HEK293 (cell line): ENCODE measurements around the gene CACNG3.

Experiments
- CTCF ChIA-PET: fragments of 350-600 bp; formaldehyde crosslinking; extraction: SDS; loops from one replicate; lab custom pipeline; 2021; ENCODE audit warnings: antibody characterized with exemption; lab: Yijun Ruan, JAX
- POLR2A ChIA-PET: fragments of 300-600 bp; formaldehyde crosslinking; extraction: SDS; loops from one replicate; lab custom pipeline; 2020; ENCODE audit warnings: antibody characterized with exemption, inconsistent platforms; lab: Yijun Ruan, JAX
- H3K27ac ChIP-seq: fragments of 200-500 bp; sonication (Bioruptor generic); 2 replicates; pipeline ENCODE4 v1.5.1; 2014; ENCODE audit warnings: low read depth, low read length, control low read depth, inconsistent platforms; ENCODE audit errors: extremely low read depth
- H3K36me3 ChIP-seq, 2 experiments: fragments of 200-500 bp in 1 of 2; sonication (Bioruptor generic) in 1 of 2; 1 replicate in 1 of 2; 2 replicates in 1 of 2; pipeline ENCODE4 v1.5.1; 2014 to 2017; ENCODE audit warnings: inconsistent platforms in 2 of 2, low read length in 2 of 2; ENCODE audit not compliant: control insufficient read depth in 2 of 2, insufficient read depth in 1 of 2
- H3K4me1 ChIP-seq: fragments of 200-500 bp; sonication (Bioruptor generic); 2 replicates; pipeline ENCODE4 v1.5.1; 2014; ENCODE audit warnings: mild to moderate bottlenecking, low read length, inconsistent platforms; ENCODE audit not compliant: control insufficient read depth, insufficient read depth
- H3K4me3 ChIP-seq: 2 replicates; pipeline ENCODE4 v1.5.1; 2011; ENCODE audit warnings: low read depth, mild to moderate bottlenecking, control low read depth, low read length, moderate library complexity
- H3K9me3 ChIP-seq: fragments of 200-500 bp; sonication (Bioruptor generic); 2 replicates; pipeline ENCODE4 v1.5.1; 2014; ENCODE audit warnings: low read depth, low read length, inconsistent platforms; ENCODE audit not compliant: control insufficient read depth, insufficient read depth
- EGR2 ChIP-seq: fragments of 450-650 bp; formaldehyde crosslinking; IDR thresholded peaks from 2 replicates; pipeline ENCODE4 v1.5.1; 2016; ENCODE audit warnings: low read depth, missing biosample characterization, missing genetic modification characterization
- GLIS1 ChIP-seq: fragments of 450-650 bp; formaldehyde crosslinking; IDR thresholded peaks from 2 replicates; pipeline ENCODE4 v1.5.1; 2016; ENCODE audit warnings: missing biosample characterization, missing genetic modification characterization
- KLF7 ChIP-seq: fragments of 450-650 bp; formaldehyde crosslinking; IDR thresholded peaks from 2 replicates; pipeline ENCODE4 v1.5.1; 2016; ENCODE audit warnings: missing biosample characterization, missing genetic modification characterization, borderline replicate concordance
- SALL2 ChIP-seq: fragments of 450-650 bp; formaldehyde crosslinking; IDR thresholded peaks from 2 replicates; pipeline ENCODE4 v1.5.0; 2017; ENCODE audit warnings: missing biosample characterization, mild to moderate bottlenecking, missing genetic modification characterization, borderline replicate concordance
- ZBTB48 ChIP-seq: fragments of 450-650 bp; formaldehyde crosslinking; IDR thresholded peaks from 2 replicates; pipeline ENCODE4 v1.5.1; 2016; ENCODE audit warnings: missing biosample characterization, missing genetic modification characterization
- ZFHX2 ChIP-seq: fragments of 450-650 bp; formaldehyde crosslinking; conservative IDR thresholded peaks from 2 replicates; pipeline ENCODE4 v1.5.1; 2016; ENCODE audit warnings: missing biosample characterization, missing genetic modification characterization
- ZFP69B ChIP-seq: fragments of 450-650 bp; formaldehyde crosslinking; IDR thresholded peaks from 2 replicates; pipeline ENCODE4 v1.5.1; 2016; ENCODE audit warnings: missing biosample characterization, missing genetic modification characterization
- ZNF184 ChIP-seq: fragments of 450-650 bp; IDR thresholded peaks from 2 replicates; pipeline ENCODE4 v1.5.1; 2018; ENCODE audit warnings: missing biosample characterization, mild to moderate bottlenecking, missing genetic modification characterization
- ZNF19 ChIP-seq: fragments of 450-650 bp; formaldehyde crosslinking; IDR thresholded peaks from 2 replicates; pipeline ENCODE4; 2016; ENCODE audit warnings: missing biosample characterization, missing genetic modification characterization, low read depth
- ZNF266 ChIP-seq: fragments of 450-650 bp; formaldehyde crosslinking; IDR thresholded peaks from 2 replicates; pipeline ENCODE4 v1.5.1; 2016; ENCODE audit warnings: missing biosample characterization, missing genetic modification characterization, low read depth
- ZNF473 ChIP-seq: fragments of 450-650 bp; formaldehyde crosslinking; IDR thresholded peaks from 2 replicates; pipeline ENCODE4 v1.5.1; 2017; ENCODE audit warnings: missing biosample characterization, missing genetic modification characterization
- ZNF549 ChIP-seq: fragments of 450-650 bp; IDR thresholded peaks from 2 replicates; pipeline ENCODE4 v1.5.1; 2018; ENCODE audit warnings: missing biosample characterization, missing genetic modification characterization, mild to moderate bottlenecking, inconsistent platforms, moderate library complexity
- ZNF558 ChIP-seq: fragments of 450-650 bp; formaldehyde crosslinking; IDR thresholded peaks from 2 replicates; pipeline ENCODE4 v1.5.1; 2016; ENCODE audit warnings: missing biosample characterization, missing genetic modification characterization
- ZNF623 ChIP-seq: fragments of 450-650 bp; formaldehyde crosslinking; IDR thresholded peaks from 2 replicates; pipeline ENCODE4 v1.5.1; 2016; ENCODE audit warnings: missing biosample characterization, missing genetic modification characterization
- ZNF626 ChIP-seq: fragments of 450-650 bp; sonication (Bioruptor Pico); formaldehyde crosslinking; IDR thresholded peaks from 2 replicates; pipeline ENCODE4 v1.5.1; 2018; ENCODE audit warnings: missing biosample characterization, missing genetic modification characterization, inconsistent platforms
- ZNF664 ChIP-seq: fragments of 450-650 bp; formaldehyde crosslinking; IDR thresholded peaks from 2 replicates; pipeline ENCODE4 v1.5.1; 2016; ENCODE audit warnings: missing biosample characterization, missing genetic modification characterization
- ZNF747 ChIP-seq: fragments of 450-650 bp; formaldehyde crosslinking; IDR thresholded peaks from 2 replicates; pipeline ENCODE4 v1.5.1; 2016; ENCODE audit warnings: missing biosample characterization, missing genetic modification characterization
- TF ChIP-seq, protein P1 (sequence below): fragments of 450-650 bp; formaldehyde crosslinking; IDR thresholded peaks from 2 replicates; pipeline ENCODE4 v1.5.1; 2016; ENCODE audit warnings: missing biosample characterization, missing genetic modification characterization
- TF ChIP-seq, protein P2 (sequence below): fragments of 450-650 bp; formaldehyde crosslinking; IDR thresholded peaks from 2 replicates; pipeline ENCODE4 v1.5.1; 2016; ENCODE audit warnings: missing biosample characterization, missing genetic modification characterization
- TF ChIP-seq, protein P3 (sequence below): fragments of 450-650 bp; formaldehyde crosslinking; IDR thresholded peaks from 2 replicates; pipeline ENCODE4 v1.5.1; 2017; ENCODE audit warnings: missing biosample characterization, mild to moderate bottlenecking, missing genetic modification characterization, moderate library complexity

Gene CACNG3

DNA sequence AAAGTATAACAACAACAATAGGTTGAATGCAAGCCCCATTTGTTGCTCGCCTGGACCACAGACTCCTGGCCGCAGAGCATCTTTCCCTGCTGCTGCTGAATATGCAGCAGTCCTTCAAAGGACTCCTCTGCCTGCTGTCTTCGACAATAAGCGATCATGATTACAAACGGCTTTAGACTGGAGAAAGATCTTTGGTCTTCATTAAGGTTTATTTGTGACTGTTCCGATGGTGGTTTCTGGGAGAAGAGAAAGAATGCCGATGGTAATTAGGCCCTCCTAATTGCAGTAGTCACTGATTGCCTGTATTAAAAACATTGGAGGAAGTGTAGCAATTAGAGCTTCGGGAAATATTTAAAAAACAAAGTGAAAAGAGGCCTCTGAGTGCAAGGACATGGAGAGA, 138.2 kb downstream of the CACNG3 start:
- ChIA-PET POLR2A (no interaction called here), CTCF (interaction anchor here (0.7 kb wide), 1 partner anchor 358 kb away, joined by 3 read pairs; no protein-coding TSS in a partner anchor)
- no peak overlapping the region for H3K27ac ChIP-seq
- H3K4me1 ChIP-seq, result no peaks in the 10 kb centered on the region
- H3K36me3 ChIP-seq, result no peaks in the 10 kb centered on the region
- no peaks in the 10 kb centered on the region for H3K9me3 ChIP-seq
- no peak overlapping the region for H3K4me3 ChIP-seq
- TF ChIP-seq ZBTB48 (tag by site-specific recombination) (no peak), ZFP69B (no peak), ZNF266 (no peak), ZNF664 (tag by site-specific recombination) (no peak), ZNF19 (tag by site-specific recombination) (no peak), ZNF473 (no peak), ZNF549 (tag by site-specific recombination) (no peak), SALL2 (tag by site-specific recombination) (no peak), ZNF623 (tag by site-specific recombination) (no peak), ZNF184 (no peak), ZNF747 (tag by site-specific recombination) (no peak), ZNF626 (tag by site-specific recombination) (no peak), ZNF558 (tag by site-specific recombination) (no peak)
- TF ChIP-seq, protein P1, sequence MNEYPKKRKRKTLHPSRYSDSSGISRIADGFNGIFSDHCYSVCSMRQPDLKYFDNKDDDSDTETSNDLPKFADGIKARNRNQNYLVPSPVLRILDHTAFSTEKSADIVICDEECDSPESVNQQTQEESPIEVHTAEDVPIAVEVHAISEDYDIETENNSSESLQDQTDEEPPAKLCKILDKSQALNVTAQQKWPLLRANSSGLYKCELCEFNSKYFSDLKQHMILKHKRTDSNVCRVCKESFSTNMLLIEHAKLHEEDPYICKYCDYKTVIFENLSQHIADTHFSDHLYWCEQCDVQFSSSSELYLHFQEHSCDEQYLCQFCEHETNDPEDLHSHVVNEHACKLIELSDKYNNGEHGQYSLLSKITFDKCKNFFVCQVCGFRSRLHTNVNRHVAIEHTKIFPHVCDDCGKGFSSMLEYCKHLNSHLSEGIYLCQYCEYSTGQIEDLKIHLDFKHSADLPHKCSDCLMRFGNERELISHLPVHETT, result no peak
- TF ChIP-seq, protein P2, sequence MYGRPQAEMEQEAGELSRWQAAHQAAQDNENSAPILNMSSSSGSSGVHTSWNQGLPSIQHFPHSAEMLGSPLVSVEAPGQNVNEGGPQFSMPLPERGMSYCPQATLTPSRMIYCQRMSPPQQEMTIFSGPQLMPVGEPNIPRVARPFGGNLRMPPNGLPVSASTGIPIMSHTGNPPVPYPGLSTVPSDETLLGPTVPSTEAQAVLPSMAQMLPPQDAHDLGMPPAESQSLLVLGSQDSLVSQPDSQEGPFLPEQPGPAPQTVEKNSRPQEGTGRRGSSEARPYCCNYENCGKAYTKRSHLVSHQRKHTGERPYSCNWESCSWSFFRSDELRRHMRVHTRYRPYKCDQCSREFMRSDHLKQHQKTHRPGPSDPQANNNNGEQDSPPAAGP, result no peak
- TF ChIP-seq, protein P3, sequence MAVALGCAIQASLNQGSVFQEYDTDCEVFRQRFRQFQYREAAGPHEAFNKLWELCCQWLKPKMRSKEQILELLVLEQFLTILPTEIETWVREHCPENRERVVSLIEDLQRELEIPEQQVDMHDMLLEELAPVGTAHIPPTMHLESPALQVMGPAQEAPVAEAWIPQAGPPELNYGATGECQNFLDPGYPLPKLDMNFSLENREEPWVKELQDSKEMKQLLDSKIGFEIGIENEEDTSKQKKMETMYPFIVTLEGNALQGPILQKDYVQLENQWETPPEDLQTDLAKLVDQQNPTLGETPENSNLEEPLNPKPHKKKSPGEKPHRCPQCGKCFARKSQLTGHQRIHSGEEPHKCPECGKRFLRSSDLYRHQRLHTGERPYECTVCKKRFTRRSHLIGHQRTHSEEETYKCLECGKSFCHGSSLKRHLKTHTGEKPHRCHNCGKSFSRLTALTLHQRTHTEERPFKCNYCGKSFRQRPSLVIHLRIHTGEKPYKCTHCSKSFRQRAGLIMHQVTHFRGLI, result no peak

DNA sequence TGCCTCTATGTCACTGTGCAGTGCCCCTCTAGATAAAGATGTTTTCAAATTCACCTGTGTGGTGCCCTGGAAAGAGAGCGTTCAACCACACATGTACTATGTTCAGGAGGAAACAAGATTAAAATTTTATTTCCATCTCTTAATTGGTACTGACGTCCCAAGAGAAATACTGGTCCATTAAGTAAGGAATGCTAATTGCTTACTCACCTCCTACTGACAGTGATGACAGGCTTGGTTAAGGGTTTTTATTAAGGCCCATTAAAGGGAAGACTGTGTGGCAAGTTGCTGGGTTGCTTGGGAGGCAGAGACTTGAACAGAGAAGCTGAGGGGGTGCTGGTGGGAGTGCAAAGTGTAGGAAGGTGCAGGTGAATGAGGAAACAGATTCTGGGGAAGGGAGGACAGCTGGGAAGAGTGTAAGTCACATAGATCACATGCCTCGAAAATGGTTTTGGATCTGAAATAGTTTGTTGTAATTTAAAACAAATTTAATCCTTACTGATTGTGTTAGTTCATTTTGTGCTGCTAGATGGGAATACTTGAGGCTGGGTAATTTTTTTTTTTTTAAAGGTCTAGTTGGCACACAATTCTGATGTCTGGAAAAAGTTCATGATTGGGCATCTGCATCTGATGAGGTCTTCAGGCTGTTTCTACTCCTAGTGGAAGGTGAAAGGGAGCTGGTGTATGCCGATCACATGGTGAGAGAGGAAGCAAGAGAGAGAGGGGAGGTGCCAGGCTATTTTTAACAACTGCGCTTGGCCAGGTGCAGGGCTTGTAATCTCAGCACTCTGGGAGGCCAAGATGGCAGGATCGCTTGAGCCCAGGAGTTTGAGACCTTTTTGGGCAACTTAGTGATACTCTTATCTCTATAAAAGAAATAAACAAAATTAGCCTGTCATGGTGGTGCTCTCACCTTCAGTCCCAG, 140.5 kb downstream of the CACNG3 start:
- no peak overlapping the region for H3K27ac ChIP-seq
- no peaks in the 10 kb centered on the region for H3K36me3 ChIP-seq
- ChIA-PET POLR2A (no interaction called here), CTCF (interaction anchor here (0.7 kb wide), 1 partner anchor 175 kb away, joined by 5 read pairs; no protein-coding TSS in a partner anchor)
- no peak overlapping the region for H3K4me3 ChIP-seq
- TF ChIP-seq EGR2 (tag by site-specific recombination), result peak; percentile 55
- peak; percentile 51; the same call in 1 of the 2 replicates for TF ChIP-seq GLIS1 (tag by site-specific recombination)
- no peak for TF ChIP-seq KLF7 (tag by site-specific recombination)
- TF ChIP-seq ZFHX2 (tag by site-specific recombination), result 0 out of 2 replicates have a peak, but pooled peaks have one; percentile 14
- TF ChIP-seq, all 188 proteins: peak for 3
- H3K9me3 ChIP-seq, result no peaks in the 10 kb centered on the region
- no peaks in the 10 kb centered on the region for H3K4me1 ChIP-seq
